GM18517 (cell line): ENCODE data around the gene RABEP2.
"Not testable (repeated sequence)": the region's sequence is repeated elsewhere in the genome, so short reads cannot be mapped to it uniquely, and the experiment has no call there.

Experiments used
- ATAC-seq: cut with Tn5 transposase; IDR thresholded peaks from one replicate; pipeline ENCODE4 v1.9.1; 2021; ENCODE audit warnings: mild to moderate bottlenecking, moderate library complexity; ENCODE audit not compliant: unreplicated experiment

RABEP2 gene, protein sequence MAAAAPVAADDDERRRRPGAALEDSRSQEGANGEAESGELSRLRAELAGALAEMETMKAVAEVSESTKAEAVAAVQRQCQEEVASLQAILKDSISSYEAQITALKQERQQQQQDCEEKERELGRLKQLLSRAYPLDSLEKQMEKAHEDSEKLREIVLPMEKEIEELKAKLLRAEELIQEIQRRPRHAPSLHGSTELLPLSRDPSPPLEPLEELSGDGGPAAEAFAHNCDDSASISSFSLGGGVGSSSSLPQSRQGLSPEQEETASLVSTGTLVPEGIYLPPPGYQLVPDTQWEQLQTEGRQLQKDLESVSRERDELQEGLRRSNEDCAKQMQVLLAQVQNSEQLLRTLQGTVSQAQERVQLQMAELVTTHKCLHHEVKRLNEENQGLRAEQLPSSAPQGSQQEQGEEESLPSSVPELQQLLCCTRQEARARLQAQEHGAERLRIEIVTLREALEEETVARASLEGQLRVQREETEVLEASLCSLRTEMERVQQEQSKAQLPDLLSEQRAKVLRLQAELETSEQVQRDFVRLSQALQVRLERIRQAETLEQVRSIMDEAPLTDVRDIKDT

DNA sequence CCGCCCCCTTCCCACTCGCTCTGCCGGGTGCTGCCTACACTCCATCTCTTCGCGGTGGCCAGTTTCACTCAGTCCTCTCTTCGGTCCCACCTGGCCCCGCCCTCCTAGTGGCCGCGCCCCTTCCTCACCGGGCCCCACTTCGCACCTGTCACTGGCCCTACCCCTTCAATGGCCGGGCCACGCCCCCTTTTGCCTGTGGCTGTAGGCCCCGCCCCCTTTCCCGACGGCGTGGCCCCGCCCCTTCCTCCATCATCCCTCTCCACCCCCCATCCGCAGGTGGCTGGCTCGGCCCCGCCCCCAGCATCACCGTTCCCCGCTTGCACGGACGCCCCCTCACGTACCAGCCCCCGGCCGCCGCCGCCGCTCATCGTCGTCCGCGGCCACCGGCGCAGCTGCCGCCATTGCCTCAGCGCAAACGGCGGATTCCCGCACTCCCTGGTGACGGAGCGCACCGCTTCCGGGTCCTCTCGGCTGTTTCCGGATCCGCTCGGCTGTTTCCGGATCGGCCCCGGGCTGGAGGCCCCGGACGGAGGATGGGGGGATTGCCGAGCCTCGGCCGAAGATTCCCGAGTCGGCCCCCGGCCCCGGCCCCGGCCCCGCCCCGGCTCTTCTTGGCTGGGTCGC is at the start of gene RABEP2:
TSS of gene RABEP2 (minus strand) at position 477 of the 624 bp plus-strand sequence. CDS start at position 402, 75 bp downstream.
- ATAC-seq, result peak; percentile 56

DNA sequence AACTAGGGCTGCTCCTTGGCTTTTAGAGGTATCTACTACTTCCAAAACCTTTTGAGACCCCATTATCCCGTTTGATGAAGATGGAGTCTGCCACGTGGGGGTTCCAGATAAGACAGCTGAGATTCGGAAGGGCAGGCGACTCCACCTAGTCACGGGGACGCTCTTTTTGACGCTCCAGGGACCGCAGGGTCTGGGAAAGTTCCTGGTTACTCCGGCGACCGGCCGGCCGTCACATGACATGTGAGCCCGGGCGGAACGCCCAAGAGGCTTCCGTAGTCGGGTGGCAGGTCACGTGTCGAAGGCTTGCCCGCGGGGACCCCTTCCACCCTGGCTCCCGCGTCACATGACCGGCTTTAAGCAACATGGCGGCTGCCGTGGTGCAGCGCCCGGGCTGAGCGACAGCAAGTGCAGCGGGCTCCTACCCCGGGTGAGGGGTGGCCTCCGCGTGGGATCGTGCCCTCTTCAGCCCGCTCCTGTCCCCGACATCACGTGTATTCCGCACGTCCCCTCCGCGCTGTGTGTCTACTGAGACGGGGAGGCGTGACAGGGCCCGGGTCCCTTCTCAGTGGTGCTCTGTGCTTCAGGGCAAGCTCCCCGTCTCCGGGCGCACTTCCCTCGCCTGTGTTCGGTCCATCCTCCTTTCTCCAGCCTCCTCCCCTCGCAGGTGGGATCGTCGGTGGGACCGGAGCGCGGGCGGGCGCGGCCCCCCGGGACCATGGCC is 49.6 kb upstream of the RABEP2 start, which contains the start of gene SPNS1:
TSS of gene SPNS1 (plus strand) at position 342 of the 721 bp plus-strand sequence. CDS start at position 716, 374 bp downstream.
- ATAC-seq, result peak; percentile 85

DNA sequence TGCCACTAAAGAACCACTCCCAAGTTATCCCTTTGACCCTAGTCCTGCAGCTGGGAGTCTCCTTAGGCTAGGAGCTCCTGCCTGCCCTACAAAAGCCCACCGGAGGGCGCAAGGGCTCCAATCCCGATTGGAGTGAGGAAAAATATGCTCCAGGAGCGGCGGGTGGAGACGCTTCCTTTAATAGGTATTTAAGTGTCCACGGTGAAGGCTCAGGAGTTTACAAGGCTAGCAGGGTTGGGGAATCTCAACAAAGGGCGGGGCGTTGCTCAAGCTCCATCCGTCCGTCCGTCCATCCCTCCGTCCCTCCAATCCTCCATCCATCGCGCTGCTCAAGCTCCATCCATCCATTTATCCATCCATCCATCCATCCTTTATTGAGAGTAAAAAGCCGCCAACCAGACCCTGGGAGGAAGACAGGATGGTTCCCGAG is 49.0 kb upstream of the RABEP2 start:
- no peak for ATAC-seq

DNA sequence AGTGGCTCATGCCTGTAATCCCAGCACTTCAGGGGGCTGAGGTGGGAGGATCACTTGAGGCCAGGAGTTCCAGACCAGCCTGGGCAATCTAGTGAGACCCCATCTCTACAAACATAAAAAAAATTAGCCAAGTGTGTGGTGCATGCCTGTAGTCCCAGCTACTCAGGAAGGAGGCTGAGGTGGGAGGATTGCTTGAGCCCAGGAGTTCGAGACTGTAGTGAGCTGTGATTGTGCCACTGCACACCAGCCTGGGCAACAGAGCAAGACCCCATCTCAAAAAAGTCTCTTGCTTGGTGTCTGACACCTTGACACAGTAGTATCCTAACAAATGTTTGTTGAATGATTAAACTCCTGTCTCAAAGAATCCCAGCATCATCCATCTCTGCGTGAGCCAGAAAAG is 44.7 kb upstream of the RABEP2 start:
- ATAC-seq, result not testable (repeated sequence)

DNA sequence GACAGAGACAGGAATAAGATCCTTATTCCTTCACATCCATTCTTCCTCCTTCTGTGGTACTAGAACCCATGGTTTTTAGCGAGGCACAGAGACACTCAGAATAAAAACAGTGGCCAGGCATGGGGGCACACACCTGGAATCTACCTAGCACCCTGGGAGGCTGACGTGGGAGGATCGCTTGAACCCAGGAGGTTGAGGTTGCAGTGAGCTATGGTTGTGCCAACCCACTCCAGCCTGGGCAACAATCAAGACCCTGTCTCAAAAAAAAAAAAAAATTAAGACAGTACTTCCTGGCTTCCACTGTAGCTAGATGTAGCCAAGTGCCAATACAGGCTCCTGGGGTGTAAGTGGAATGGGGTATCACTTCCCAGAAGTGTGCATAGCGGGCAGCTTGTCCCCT is 42.1 kb upstream of the RABEP2 start:
- no peak for ATAC-seq

DNA sequence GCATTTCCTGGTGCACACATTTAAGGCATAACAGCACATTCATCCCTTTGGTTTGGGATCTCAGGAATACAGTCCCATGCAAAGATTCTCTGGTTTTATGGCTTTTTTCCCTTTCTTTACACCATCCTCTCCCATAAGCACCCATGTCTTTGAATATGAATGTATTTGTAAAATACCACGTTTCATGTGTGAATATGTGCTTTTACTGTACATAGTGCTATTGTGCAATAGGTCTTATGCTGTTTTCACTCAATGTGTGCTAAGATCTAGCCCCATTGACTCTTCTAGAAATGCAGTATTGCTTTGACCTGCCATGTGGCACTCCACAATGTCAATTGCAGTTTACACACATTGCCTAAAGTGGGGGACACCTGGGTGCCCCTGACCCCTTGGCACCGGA is 39.5 kb upstream of the RABEP2 start:
- no peak for ATAC-seq

DNA sequence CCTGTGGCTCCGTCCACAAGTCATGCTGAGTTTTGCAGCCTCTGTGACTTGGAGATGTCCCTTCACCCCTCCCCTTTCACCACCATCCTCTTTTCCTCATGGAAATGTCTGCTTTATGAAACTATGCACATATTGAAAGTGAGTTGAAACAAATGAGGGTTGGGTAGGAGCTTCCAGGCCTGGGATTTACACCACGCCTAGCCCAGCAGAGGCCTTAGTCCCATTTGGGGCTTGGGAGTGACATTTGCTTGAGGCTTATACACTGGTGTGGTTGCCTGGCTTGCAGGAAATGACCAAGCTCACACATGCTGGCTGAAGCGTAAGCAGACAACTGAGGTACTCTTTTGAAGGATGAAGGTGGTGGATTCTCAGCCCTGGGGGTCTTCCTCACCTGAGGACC is 39.0 kb upstream of the RABEP2 start:
- ATAC-seq, result no peak

DNA sequence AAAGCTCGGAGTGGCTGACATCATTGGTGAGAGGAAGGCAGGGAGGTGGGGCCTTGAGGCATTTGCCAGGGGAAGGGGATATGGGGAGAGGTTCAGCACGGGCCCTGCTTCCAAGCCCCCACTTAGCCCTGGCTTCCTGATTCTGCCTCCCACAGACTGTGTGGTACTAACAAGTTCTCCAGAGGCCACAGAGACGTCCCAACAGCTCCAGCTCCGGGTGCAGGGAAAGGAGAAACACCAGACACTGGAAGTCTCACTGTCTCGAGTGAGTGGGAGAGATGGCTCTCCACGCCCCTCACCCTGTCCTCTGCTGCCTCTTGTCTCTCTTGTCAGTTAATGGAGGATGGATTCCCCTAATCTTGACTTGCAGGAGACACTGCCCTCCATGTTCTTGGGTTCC is 33.8 kb upstream of the RABEP2 start:
- ATAC-seq, result no peak

DNA sequence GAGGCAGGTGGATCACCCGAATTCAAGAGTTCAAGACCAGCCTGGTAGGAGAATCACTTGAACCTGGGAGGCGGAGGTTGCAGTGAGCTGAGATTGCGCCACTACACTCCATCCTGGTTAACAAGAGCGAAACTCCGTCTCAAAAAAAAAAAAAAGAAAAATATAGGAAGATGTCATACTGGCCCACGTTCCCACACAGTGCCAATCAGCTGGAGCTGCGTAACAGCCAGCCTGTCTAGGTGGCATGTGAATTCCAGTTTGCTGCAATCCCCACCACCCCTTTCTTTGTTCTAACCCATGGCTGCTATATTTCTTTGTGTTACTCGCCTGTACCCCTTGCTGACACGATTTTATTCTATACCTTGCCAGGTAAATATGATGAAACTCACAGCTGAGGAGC is 33.2 kb upstream of the RABEP2 start:
- no peak for ATAC-seq

DNA sequence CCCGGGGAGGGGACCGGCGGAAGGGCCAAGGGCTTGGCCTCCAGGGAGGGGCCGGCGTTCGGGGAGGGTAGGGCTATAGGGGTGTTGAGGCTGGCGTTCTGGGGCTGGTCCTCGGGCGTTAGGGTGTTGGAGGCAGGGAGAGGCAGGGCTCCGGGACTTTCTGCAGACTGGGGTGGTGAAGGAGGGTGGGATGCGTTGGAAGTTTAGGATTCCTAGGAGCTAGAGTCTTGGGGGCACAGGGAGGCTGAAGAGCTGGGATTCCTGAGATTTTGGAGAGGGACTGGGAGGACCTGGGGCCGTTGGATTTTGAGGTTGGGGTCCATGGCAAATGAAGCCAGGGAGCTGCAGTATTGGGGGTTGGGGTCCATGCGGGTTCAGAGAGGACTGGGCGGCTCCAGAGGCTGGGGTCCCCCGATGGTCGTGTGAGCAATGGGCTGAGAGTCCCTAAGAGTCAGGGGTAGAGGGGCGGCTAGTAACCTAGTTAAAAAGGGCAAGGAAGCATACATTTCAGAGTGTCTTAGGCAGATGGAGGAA is 26.4 kb upstream of the RABEP2 start:
- ATAC-seq, result no peak

DNA sequence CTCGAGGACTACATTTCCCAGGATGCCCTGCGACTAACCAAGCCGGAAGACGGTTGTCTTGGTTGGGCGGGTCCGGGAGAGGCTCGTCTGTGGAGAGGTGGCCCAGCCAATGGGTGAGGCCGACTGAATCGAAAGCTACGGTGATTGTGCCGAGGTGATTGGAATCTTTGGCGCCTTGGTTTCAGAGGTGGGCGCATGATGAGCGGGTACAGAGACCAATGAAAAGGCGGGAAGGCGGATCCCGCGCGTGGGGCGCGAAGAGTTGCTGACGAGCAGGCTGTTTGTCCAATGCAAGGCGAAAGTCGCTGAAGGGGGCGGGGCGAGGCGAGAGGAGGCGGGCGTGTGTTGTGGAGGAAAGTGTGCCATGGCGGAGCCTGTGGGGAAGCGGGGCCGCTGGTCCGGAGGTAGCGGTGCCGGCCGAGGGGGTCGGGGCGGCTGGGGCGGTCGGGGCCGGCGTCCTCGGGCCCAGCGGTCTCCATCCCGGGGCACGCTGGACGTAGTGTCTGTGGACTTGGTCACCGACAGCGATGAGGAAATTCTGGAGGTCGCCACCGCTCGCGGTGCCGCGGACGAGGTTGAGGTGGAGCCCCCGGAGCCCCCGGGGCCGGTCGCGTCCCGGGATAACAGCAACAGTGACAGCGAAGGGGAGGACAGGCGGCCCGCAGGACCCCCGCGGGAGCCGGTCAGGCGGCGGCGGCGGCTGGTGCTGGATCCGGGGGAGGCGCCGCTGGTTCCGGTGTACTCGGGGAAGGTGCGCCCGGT is 25.8 kb upstream of the RABEP2 start, which contains the start of gene NFATC2IP:
TSS of gene NFATC2IP (plus strand) at position 290 of the 762 bp plus-strand sequence. CDS start at position 365, 75 bp downstream.
- ATAC-seq, result peak; percentile 94

DNA sequence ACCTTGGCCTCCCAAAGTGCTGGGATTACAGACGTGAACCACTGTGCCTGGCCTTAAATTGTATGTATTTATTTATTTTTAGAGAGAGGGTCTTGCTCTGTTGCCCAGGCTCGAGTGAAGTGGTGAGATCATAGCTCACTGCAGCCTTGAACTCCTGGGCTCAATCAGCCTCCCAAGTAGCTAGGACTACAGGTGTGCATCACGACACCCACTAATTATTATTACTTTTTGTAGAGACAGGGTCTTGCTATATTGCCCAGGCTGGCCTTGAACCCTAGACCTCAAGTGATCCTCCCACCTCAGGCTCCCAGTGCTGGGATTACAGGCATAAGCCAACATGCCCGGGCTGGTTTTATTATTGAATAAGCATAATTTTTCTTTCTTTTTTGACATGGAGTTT is 21.6 kb upstream of the RABEP2 start:
- ATAC-seq, result no peak

DNA sequence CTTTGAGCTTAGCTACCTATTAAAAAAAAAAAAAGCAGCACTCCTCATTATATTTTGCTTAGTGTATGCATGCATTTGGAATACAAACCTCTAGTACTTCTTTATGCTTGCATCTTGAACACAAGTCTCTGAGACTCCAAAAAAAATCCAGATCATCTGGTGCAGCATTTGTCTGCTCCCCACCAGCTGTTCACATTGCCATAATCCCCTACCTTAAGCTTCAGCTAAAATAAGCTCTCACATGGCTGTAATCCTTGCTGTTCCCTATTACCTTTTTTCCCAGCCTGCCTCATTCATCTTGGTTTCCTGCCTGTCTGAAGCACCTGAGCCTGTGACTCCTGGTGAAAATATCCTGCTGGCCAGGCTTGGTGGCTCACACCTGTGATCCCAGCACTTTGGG is 18.2 kb upstream of the RABEP2 start:
- ATAC-seq, result no peak

DNA sequence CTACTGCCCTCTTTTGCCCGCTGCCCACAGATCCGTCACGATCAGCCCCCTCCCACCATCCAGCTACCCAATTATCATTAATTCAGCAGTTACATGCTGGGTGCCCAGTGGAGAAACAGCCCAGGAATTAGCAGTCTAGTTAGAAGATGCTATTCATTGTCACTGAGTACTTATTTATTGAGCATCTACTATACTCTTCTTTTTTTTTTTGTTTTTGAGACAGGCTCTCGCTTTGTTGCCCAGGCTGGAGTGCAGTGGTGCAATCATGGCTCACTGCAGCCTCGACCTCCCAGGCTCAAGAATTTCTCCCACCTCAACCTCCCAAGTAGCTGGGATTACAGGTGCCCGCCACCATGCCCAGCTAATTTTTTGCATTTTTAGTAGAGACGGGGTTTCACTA is 14.8 kb upstream of the RABEP2 start:
- ATAC-seq, result not testable (repeated sequence)

DNA sequence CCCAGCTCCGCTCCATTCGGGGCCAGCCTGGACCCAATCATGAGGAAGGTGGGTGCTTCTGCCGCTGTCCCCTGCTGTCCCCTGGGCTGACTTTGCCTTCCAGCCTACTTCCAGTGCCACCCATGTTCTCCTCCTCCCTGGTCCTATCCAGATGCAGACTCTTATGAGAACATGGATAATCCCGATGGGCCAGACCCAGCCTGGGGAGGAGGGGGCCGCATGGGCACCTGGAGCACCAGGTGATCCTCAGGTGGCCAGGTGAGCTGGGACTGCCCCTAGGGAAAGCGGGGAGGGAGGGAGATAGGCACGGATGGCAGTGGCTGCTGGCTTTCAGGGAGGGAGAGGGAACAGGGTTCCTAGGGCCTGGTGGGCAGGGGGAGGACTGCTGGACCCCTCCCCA is 13.7 kb upstream of the RABEP2 start:
- ATAC-seq, result no peak

DNA sequence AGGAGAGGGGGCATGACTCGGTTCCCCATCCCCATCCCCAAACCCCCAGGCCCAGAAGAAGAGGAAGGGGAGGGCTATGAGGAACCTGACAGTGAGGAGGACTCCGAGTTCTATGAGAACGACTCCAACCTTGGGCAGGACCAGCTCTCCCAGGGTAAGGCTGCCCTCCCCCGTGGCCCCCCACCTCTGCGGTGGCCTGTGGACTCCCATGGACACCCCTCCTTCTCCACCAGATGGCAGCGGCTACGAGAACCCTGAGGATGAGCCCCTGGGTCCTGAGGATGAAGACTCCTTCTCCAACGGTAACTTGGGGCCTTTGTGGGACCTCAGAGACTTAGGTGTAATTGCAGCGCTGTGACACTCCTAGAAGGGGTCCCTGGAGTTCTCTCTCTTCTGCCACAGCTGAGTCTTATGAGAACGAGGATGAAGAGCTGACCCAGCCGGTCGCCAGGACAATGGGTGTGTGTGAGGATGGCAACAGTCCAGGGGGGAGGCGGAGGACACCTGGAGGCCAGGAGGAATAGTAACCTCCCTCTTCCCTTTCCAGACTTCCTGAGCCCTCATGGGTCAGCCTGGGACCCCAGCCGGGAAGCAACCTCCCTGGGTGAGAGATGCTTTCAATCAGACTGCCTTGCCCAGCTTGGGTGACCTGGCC is 12.3 kb upstream of the RABEP2 start:
- ATAC-seq, result no peak

DNA sequence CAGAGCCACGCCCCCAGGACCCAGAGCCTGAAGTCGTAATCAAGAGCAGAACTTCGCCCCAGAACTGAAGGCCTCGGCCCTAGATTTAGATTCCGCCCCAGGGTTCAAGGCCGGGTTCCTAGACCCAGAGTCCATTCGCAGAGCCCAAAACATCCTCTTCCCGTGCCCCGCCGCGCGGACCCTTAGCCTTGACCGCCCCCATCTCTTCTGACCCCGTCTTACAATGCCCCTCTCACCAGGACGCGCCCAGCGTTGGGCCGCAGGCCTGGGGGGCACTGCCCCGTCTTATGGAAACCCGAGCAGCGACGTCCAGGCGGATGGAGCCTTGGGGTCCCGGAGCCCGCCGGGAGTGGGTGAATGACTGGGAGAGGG is 11.7 kb upstream of the RABEP2 start:
- no peak for ATAC-seq

DNA sequence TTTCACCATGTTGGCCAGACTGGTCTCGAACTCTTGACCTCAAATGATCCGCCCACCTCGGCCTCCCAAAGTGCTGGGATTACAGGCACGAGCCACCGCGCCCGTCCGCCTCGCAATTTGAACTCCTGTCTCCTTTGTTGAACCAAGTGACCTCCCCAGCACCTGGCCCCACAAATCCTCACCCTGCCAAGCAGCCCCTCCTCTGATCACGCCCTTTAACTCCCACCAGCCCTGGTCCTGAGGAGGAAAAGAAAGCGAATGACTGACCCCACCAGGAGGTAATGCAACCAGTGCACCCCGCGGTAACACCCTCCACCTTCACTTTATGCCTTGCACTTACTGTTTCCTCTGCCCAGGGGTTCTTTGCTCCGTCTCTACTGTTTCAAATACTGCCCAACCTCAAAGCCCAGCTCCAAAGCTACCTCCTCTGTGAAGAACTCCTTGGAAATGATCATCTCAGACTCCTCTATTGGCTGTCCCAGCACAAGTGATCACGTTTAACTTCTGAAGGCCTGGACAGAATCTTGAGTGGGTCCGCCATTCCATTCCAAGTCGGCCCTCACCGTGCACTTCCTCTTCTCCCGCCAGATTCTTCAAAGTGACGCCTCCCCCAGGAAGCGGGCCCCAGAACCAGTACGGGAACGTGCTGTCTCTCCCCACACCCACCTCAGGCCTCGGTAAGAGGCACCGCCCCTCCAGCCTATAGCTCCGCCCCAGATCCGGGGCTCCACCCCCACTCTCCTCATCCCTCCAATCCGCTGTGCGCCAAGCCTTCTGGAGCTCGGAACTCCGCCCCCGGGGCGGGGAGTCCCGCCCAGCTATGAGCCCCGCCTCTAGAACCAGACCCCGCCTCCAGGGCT is 11.1 kb upstream of the RABEP2 start:
- ATAC-seq, result no peak

DNA sequence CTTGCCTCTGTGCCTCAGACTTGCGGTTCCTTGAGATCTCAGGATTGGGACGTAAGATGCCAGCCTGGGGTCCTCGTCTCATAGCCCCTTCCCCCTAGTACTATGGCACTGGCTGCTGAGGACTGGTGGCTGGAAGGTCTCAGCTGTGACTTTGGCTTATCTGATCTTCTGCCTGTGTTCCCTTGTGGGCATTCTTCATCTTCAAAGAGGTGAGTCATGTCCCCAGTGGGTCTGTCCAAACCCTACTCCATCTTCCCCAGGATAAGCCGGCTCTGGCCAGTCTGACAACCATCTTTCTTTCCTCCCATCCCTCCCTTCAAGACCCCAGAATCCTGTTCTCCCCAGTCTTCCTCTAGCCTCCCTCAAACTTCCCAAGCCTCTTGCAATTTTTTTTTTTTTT is 10.3 kb upstream of the RABEP2 start:
- ATAC-seq, result no peak
